ENCODE data around the gene PTMS.

The PTMS gene

DNA sequence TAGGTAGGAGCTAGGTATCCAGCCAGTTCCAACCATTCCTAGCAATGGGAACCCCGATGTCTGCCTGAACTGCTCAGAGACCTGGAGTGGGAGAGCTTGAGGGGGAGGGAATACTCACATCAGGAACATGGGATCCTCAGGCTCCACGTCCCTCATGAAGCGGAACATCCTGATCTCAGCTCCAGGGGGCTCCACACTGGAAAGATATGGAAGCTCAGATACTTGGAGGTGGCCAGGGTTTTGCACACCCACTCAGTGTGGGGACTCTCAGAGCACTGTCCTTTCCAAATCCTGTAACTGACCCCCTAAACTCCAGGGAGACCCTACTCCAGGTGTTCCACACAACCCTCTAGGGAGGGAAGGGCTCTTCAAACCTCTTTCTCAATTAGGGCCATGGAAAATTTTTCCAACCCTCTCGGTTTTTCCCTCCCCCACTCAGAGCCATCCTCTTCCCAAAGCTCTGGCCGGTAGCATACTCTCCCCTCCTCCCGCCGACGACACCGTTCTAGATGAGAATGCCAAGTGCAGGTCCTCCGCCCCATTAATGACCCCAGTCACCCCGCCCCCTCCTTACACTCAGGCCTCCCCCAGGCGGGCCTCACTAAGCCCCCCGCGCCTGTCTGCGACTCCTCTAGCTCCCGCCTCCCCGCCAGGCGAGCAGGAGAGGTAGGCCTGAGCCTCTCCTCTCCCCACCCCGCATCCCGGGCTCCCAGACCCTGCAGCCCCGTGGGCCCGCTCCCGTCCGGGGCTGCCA is 13.8 kb upstream of the PTMS start:
- peak; percentile 69 for DNase-seq (ENCODE audit: low spot score)

GRCh38 chr12:6752921-6753771 is 13.0 kb upstream of the PTMS start, which contains the start of gene MLF2:
Gene MLF2 (minus strand): TSS chr12:6753141. CDS start chr12:6752334, 807 bp downstream.
- DNase-seq (ENCODE audit: low spot score), result peak; percentile 98

DNA sequence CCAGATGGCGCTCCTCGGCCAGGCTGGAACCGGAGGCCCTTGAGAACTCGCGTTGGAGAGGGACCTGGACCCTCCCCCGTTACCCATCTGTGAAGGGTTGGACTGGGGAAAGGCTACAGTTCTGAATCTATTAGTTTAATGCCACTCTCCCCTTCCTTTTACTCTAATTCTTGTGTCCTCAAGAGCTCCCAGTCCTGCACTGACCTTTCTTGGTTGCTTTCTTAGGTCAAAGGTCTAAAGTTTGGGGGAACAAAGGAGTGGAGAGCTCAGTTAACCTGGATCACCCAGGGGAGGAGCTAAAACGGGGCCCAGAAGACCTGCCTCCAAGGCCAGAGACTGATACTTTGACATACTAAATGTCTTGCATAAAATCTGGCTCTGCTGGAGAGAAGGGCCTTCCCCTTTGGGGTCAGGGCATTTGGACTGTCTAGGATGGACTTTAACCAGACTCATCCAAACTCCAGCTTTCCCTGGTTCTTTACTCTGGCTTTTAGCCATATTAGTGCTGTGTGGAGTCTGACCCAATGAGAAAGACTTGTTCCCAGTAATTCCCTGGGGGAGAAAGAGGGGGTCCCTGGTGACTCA is 12.3 kb upstream of the PTMS start:
- no peak for DNase-seq (ENCODE audit: low spot score)

DNA sequence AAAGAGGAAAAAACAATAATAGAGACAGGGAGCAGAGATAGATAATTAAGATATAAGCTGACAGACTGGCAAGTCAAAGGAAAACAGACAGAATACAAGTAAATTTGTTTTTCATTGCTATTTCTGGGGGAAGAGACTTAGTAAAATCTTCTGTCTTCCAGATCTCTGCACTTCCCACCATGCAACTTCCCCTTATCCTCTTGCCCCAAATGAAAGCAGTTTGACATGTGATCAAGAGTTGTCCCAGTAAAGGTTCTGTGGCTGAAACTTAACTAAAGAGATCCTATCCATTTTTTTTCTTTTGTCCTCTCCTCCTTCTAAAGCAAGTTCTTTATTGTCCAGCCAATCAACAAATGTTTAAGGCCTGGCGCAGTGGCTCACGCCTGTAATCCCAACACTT is 11.8 kb upstream of the PTMS start:
- DNase-seq (ENCODE audit: low spot score), result no peak

DNA sequence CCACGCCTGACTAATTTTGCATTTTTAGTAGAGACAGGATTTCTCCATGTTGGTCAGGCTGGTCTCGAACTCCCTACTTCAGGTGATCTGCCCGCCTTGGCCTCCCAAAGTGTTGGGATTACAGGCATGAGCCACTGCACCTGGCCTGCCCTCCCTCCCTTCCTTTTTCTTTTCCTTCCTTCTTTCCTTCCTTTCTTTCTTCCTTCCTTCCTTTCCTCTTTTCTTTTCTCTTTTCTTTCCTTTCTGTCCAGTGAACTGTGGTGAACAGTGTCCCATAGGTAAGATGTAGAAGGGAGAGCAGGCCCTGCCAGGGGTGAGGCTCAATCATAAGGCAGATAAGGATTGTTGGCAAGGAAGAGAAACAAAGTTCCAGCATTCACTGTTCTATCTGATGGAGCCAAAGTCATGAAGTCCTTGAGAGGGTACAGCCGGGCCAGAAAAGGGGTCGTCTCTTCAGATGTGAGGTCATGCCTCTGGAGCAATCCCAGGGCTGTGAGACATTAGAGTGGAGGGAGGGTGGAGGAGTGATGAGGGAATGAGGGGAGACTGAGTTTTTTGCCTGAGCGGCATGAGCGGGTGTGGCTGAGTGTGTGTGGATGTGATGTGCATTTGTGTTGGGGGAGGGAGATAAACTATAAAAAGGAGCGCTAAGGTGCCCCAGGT is 9.0 kb upstream of the PTMS start:
- no peak for DNase-seq (ENCODE audit: low spot score)

GRCh38 chr12:6758506-6759095 is 7.6 kb upstream of the PTMS start:
- DNase-seq (ENCODE audit: low spot score), result peak; percentile 58

GRCh38 chr12:6759741-6760140 is 6.4 kb upstream of the PTMS start:
- DNase-seq (ENCODE audit: low spot score), result no peak

DNA sequence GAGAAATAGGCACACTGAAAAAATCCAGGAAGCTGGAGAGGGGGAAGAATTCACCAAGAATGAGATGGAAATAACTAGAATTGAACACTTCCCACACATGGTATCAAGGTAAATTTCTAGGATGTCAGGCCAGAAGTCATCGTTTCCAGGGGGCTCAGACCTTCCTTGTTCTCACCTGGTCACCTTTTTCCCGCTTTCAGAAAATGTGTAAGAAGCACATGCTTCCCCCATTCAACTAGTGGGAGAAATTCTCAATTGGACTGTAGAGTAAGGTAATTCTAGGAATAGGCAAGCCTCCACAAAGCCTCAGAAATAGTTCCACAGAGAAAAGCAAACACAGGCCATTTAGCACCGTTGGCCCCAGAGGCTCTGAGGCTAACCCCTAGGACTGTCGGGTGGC is 2.8 kb upstream of the PTMS start:
- DNase-seq (ENCODE audit: low spot score), result no peak

GRCh38 chr12:6764011-6764828 is 1.9 kb upstream of the PTMS start:
- DNase-seq (ENCODE audit: low spot score), result peak; percentile 90

DNA sequence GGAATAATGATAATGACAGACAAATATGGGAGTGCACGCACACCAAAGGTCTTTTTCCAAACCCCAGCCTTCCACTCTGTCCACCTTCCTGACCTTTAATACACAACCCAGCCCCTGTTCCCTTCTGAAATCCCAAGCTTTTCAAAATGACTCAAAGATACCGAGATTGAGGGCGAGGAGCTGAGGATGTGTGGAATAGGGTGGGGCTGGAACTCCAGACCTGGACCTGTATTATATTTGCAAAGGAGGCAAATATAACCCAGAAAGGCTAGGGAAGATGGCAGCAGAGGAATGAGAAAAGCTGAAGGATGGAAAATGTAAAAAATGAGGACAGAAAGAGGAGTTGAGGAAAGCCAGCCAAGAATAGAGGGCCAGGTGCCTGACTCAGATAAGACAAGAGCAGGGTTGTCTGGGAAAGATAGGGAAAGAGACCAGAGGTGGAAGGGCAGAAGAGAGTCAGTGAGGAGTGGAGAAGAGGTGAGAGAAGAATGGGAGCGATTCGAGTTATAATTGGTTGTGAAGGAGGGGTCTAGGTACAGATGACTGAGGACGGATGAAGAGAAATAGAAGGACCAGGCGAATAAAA is 1.0 kb upstream of the PTMS start:
- DNase-seq (ENCODE audit: low spot score), result no peak

DNA sequence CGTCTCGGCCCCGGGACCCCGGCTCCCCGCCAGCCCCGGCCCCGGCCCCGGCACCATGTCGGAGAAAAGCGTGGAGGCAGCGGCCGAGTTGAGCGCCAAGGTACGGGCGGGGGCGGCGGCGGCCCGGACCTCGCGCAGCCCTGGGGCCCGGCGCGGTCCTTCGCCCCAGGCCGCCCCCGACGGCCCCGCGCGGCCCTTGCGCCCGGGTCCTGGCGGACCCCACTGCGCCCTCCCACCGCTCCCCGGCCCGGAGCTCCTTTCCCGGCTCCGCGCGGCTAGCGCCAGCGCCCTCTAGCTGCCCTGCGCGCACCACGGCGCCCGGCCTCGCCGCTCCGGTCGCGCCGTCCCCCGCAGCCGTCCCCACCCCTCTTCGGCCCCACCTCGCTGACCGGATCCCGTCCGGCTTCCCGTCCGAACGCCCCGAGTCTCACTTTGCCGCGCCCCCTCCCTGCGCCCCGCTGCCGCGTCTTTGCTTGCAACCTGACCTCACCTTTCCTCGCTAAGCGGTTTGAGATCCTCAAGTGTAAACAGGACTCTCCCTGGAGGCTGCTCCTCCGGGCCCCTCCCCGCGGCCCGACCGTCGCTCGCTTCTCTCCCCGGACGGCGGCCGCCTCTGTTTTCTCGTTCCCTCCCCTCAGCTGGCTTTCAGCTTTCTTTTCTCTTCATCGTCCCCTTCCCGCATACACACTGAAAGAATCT is 637 bp downstream of the PTMS start:
- peak; percentile 50 for DNase-seq (ENCODE audit: low spot score)

DNA sequence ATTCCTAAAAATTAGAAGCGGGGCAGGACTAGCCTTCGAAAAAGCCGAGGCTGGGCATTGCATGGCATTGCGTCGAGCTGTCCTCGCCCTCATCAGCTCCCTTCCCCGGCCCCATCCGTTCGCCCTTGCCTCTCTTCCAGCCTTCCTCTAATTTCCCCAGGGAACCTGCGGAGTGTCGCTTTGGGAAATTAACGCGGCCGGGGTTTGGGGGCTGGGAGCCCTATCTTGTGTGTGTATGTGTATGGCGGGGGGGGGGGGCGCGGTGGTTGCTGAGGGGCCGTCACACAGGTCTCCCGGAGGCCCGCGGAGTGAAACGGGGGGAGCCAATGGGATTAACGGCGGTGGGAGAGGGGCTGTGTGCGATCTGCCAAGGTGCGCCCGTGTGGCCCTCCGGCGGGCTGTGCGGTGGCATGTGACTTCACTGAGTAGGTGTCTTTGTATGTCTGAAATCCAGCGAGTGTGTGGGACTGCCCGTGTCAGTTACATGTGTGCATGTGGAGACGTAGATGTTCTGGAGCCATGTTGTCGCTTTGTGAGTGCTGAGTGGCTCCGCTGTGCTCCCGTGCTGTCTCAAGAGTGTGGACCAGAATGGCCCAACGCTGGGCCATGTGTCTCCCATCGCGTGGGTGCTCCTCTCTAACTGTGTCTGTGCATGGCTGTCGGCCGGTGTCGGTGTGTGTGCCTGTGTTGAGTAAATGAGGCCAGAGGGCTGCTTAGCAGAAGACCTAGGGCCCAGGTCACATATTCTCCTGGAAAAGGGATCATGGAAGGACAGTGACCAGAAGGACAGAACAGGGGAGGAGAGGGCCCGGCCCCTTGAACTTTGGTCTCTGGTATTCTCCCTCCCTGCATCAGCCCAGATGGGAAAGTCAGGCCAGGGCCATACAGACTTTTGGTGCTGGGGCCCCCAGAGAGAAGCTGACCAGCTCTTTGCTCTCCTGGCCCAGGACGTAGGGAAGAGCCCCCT is 1.5 kb downstream of the PTMS start:
- no peak for DNase-seq (ENCODE audit: low spot score)

DNA sequence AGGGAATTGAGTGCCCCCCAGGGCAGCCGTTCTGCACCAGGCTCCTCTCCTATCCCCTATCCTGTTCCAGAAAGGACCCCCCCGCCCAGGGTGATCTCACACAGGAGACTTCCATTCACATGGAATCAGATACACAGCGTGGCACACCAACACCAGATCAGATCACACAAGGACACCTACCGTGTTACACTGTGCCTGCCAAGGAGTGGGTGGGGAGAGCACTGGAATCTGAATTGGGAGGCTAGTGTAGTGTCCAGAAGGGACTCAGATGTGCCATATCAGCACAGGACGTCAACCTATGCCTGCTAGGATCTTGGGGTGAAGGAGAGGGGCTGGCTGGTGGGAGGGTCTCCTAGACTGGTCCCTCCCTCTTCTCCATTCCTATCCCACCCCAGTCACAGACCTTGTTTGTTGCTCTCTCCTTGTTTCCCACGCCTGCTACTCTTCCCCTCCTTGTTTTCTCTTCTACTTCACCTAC is 2.3 kb downstream of the PTMS start:
- peak; percentile 51 for DNase-seq (ENCODE audit: low spot score)

DNA sequence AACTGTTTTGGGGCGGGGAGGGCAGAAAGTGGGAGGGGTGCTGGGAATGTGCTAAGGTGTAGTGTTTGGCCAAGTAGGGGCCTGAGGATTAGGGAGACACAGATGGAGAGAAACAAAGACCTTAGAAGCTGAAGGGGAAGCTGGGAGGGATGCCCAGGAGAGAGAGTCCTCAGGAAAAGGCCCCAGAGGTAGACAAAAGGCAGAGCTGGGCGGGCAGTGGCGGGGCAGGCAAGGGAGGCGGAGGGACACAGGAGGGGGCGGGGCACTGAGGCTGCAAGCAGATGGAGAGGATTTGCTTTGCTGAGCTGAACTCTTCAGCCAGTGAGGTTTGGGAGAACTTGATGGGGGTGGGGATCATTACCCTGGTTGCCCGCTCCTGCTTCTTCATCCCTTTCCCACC is 2.8 kb downstream of the PTMS start:
- peak; percentile 82 for DNase-seq (ENCODE audit: low spot score)

DNA sequence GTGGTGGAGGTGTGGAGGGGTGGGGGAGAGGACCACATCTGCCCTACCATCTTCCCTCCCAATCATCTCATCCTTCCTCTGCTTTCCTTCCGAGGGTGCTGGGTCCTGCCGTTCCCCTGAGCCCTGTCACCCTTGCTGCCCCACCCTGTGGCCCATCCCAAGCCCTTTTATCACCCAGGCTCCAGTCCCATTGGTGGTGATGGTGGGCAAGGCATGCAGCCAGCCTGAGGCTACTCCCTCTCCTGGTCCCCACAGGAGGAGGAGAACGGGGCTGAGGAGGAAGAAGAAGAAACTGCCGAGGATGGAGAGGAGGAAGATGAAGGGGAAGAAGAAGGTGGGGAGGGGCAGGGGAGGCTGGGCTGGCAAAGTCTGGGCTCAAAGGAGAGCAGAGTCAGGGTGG is 3.5 kb downstream of the PTMS start:
- DNase-seq (ENCODE audit: low spot score), result no peak

GRCh38 chr12:6770094-6770493 is 3.9 kb downstream of the PTMS start:
- DNase-seq (ENCODE audit: low spot score), result no peak

- no peak for DNase-seq (ENCODE audit: low spot score)
Measured at GRCh38 chr12:6770600-6770999, 4.4 kb downstream of the PTMS start.

DNA sequence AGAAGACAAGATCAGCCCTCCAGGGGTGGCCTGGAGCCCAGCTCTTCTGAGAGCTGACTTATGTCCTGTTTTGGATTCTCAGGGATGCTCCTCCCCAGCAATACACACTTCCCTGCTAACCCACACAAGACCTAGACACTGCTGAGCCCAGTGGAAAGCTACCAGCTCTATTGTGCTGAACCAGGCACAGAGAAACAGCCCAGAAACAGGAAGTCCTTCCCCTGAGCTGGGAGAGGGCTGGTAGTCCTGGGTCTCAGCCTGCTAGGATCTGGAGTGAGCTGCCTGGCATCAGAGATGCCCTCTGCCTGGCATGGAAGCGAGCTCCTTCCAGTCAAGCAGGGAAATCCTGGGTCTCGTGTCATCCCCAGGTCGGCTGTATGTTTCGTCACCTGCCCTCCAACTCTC is 4.9 kb downstream of the PTMS start:
- no peak for DNase-seq (ENCODE audit: low spot score)

All from D341Med (cell line).